SK-N-SH treated with all-trans-retinoic acid at 6 μM for 48 hours (cell line): ENCODE measurements around the gene IKZF1.

Source experiments
- ATAC-seq: fragments of 200-7000 bp; cut with Tn5 transposase; 3 replicates; pipeline ENCODE4 v1.9.1; 2020; ENCODE audit warnings: mild to moderate bottlenecking, moderate library complexity
- ARNTL ChIP-seq: fragments of 450-650 bp; formaldehyde crosslinking; IDR thresholded peaks from 2 replicates; pipeline ENCODE4 v1.5.0; 2020; ENCODE audit warnings: low read depth, mild to moderate bottlenecking, moderate library complexity, borderline replicate concordance
- ISL1 ChIP-seq: fragments of 250-450 bp; sonication (Bioruptor Pico); IDR thresholded peaks from 2 replicates; pipeline ENCODE4 v2.1.2; 2022; ENCODE audit warnings: mild to moderate bottlenecking, moderate library complexity
- OSR1 ChIP-seq: fragments of 250-450 bp; sonication (Bioruptor Pico); IDR thresholded peaks from 2 replicates; pipeline ENCODE4 v1.8.0; 2022; ENCODE audit warnings: moderate library complexity, mild to moderate bottlenecking, inconsistent platforms
- POU6F1 ChIP-seq: fragments of 250-450 bp; sonication (Bioruptor Pico); IDR thresholded peaks from 2 replicates; pipeline ENCODE4 v1.8.0; 2021; ENCODE audit warnings: low read depth, mild to moderate bottlenecking, moderate library complexity, borderline replicate concordance
- PPARA ChIP-seq: fragments of 250-450 bp; sonication (Bioruptor Pico); IDR thresholded peaks from 2 replicates; pipeline ENCODE4 v1.5.0; 2020; ENCODE audit warnings: mild to moderate bottlenecking, borderline replicate concordance
- RARB ChIP-seq: fragments of 250-450 bp; sonication (Bioruptor Pico); IDR thresholded peaks from 2 replicates; pipeline ENCODE4 v1.8.0; 2021; ENCODE audit warnings: mild to moderate bottlenecking, moderate library complexity
- SNAI2 ChIP-seq: fragments of 250-450 bp; sonication (Bioruptor Pico); IDR thresholded peaks from 2 replicates; pipeline ENCODE4 v1.5.0; 2020; ENCODE audit warnings: mild to moderate bottlenecking, moderate library complexity
- TCF4 ChIP-seq: fragments of 250-450 bp; sonication (Bioruptor Pico); IDR thresholded peaks from 2 replicates; pipeline ENCODE4 v1.8.0; 2021; ENCODE audit warnings: mild to moderate bottlenecking, moderate library complexity, borderline replicate concordance
- TOX ChIP-seq: fragments of 250-450 bp; sonication (Bioruptor Pico); IDR thresholded peaks from 2 replicates; pipeline ENCODE4 v1.8.0; 2021; ENCODE audit warnings: mild to moderate bottlenecking, moderate library complexity, borderline replicate concordance
- TSHZ2 ChIP-seq: fragments of 250-450 bp; sonication (Bioruptor Pico); IDR thresholded peaks from 2 replicates; pipeline ENCODE4 v1.5.0; 2020; ENCODE audit warnings: mild to moderate bottlenecking, moderate library complexity
- ZC3H10 ChIP-seq: fragments of 250-450 bp; sonication (Bioruptor Pico); IDR thresholded peaks from 2 replicates; pipeline ENCODE4 v1.5.1; 2021; ENCODE audit warnings: mild to moderate bottlenecking, moderate library complexity
- ZFP3 ChIP-seq: fragments of 250-450 bp; sonication (Bioruptor Pico); IDR thresholded peaks from 2 replicates; pipeline ENCODE4 v1.5.0; 2020; ENCODE audit warnings: mild to moderate bottlenecking, moderate library complexity
- ZFP30 ChIP-seq: fragments of 450-650 bp; formaldehyde crosslinking; IDR thresholded peaks from 2 replicates; pipeline ENCODE4 v1.5.0; 2022; ENCODE audit warnings: mild to moderate bottlenecking, moderate library complexity
- ZNF565 ChIP-seq: fragments of 450-650 bp; formaldehyde crosslinking; conservative IDR thresholded peaks from 2 replicates; pipeline ENCODE4 v1.5.0; 2020; ENCODE audit warnings: low read depth, mild to moderate bottlenecking, moderate library complexity
- ZNF70 ChIP-seq: fragments of 450-650 bp; formaldehyde crosslinking; IDR thresholded peaks from 2 replicates; pipeline ENCODE4 v1.5.0; 2020; ENCODE audit warnings: mild to moderate bottlenecking, moderate library complexity
- ZNF8 ChIP-seq: fragments of 450-650 bp; formaldehyde crosslinking; IDR thresholded peaks from 2 replicates; pipeline ENCODE4 v1.5.0; 2020; ENCODE audit warnings: mild to moderate bottlenecking, moderate library complexity
- TF ChIP-seq, protein P1 (sequence below): fragments of 250-450 bp; sonication (Bioruptor Pico); IDR thresholded peaks from 2 replicates; pipeline ENCODE4 v1.5.1; 2021; ENCODE audit warnings: mild to moderate bottlenecking, moderate library complexity

The IKZF1 gene

DNA sequence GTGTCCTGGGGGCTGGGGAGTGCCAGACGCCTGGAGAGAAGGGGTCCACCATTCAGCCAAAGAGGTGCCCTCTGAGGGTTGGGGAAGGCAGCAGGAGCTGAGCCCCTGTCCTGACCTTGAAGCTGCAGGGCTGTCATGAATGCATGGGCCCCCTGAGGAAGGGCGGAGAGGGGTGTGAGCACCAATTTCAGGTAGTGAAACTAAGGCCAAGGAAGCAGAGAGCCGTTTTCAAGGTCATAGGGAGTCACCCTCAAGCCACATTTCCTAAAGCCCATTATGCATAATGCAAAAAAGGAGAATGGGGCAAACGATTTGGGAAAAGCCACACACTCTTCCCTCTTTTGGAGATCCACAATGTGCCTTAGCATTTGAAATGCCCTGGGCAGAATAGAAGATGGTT is 108.5 kb downstream of the IKZF1 start:
- ATAC-seq, result no peak
- TF ChIP-seq ZFP30, result no peak
- TF ChIP-seq, protein P1, sequence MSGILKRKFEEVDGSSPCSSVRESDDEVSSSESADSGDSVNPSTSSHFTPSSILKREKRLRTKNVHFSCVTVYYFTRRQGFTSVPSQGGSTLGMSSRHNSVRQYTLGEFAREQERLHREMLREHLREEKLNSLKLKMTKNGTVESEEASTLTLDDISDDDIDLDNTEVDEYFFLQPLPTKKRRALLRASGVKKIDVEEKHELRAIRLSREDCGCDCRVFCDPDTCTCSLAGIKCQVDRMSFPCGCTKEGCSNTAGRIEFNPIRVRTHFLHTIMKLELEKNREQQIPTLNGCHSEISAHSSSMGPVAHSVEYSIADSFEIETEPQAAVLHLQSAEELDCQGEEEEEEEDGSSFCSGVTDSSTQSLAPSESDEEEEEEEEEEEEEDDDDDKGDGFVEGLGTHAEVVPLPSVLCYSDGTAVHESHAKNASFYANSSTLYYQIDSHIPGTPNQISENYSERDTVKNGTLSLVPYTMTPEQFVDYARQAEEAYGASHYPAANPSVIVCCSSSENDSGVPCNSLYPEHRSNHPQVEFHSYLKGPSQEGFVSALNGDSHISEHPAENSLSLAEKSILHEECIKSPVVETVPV, result no peak
- no peak for TF ChIP-seq ZC3H10
- no peak for TF ChIP-seq PPARA (CRISPR knock-in tag)
- TF ChIP-seq ISL1, result no peak
- no peak for TF ChIP-seq ZFP3 (CRISPR knock-in tag)
- no peak for TF ChIP-seq ZNF8 (CRISPR knock-in tag)
- no peak for TF ChIP-seq ARNTL (CRISPR knock-in tag)
- TF ChIP-seq TOX, result no peak
- TF ChIP-seq OSR1 (CRISPR knock-in tag), result no peak
- TF ChIP-seq, all 23 proteins: peak for 0

- no peak for TF ChIP-seq ZC3H10
- no peak for TF ChIP-seq PPARA (CRISPR knock-in tag)
- no peak for TF ChIP-seq SNAI2 (CRISPR knock-in tag)
- no peak for TF ChIP-seq ZFP30
- TF ChIP-seq RARB (CRISPR knock-in tag), result no peak
- TF ChIP-seq, protein P1, result no peak
Measured at GRCh38 chr7:50413561-50413960, 109.0 kb downstream of the IKZF1 start.

DNA sequence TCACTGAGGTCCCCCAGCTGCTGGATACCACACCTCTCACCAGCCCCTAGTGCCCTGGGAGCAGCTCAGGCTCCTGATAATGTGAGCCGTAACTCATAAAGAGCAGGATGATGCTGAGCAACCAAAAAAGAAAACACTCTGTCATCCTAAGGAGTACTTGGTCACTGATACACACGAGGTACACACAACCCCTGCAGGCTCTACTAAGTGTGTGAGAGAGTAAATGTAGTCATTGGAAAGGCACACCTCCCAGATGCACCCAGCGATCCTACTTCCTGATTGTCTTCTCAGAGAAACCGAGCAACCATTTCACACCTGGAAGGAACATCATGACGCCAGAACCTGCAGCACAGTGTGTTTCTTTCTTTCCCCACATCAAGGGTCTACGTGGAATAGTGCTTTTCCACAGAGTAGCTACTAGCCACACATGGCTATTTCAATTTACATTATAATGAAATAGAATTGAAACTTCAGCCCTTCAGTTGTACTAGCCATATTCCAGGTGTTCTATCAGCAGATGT is 111.4 kb downstream of the IKZF1 start:
- no peak for TF ChIP-seq PPARA (CRISPR knock-in tag)
- TF ChIP-seq POU6F1 (CRISPR knock-in tag), result no peak
- no peak for TF ChIP-seq TCF4 (CRISPR knock-in tag)
- TF ChIP-seq ZNF8 (CRISPR knock-in tag), result no peak
- no peak for TF ChIP-seq ZC3H10
- no peak for TF ChIP-seq TSHZ2 (CRISPR knock-in tag)
- TF ChIP-seq SNAI2 (CRISPR knock-in tag), result no peak

More at GRCh38 chr7:50413561-50413960, 109.0 kb downstream of the IKZF1 start:
- ATAC-seq, result no peak

GRCh38 chr7:50416527-50417182 is 112.1 kb downstream of the IKZF1 start:
- ATAC-seq, result no peak

More for the DNA sequence above, 111.4 kb downstream of the IKZF1 start:
- no peak for ATAC-seq

More at GRCh38 chr7:50416527-50417182, 112.1 kb downstream of the IKZF1 start:
- TF ChIP-seq, protein P1, result no peak
- TF ChIP-seq ARNTL (CRISPR knock-in tag) (no peak), ISL1 (no peak), SNAI2 (CRISPR knock-in tag) (no peak), ZNF565 (CRISPR knock-in tag) (no peak), POU6F1 (CRISPR knock-in tag) (no peak), TOX (no peak), ZC3H10 (no peak), ZNF70 (CRISPR knock-in tag) (no peak), ZFP30 (no peak), TSHZ2 (CRISPR knock-in tag) (no peak), RARB (CRISPR knock-in tag) (no peak)
- TF ChIP-seq, all 23 proteins: peak for 0
